ENCODE measurements around the gene ATP8B4. TPM values are rescaled to one million over a fixed set of nuclear protein-coding genes. Genes with fewer than 3 reads are reported as not detected.

The ATP8B4 gene
- total RNA-seq, 2 experiments from 2014 or later: 2.7 to 4.2 TPM

DNA sequence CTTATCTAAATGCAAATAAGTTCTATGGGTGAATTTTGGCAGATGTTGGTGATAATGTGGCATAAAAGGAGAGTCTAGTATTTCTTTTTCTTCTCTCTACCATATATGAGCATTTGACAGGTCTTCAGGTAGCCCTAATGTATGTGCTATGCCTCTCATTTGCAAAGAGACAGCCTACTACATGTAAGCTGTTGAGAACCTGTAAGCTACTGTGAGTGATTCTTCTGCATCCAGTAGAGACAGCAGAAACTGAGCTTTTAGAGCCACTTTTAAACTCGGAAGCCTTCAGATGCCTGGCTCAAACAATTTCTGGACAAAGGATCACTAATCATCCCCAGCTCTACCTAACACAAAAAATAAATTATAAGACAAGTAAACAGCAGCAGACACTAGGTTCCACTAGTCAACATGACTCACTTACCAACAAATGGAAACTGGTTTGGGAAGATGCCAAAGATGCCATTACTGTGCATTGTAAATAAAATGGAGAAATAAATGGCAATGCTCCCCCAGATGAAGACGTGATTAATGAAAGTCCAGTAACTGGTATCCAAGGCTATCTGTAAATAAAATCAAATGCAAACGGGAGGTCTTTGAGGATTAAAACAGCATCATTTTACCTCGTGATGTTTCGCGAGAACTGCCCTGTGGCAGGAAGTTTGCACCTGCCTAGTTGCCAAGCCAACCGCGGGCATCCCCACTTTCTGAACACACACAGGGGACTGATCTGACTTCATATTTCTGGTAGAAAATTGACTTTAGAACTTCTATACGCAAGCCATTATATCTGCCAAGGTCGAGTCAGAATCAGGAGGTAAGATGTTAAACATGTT, 252.9 kb downstream of the ATP8B4 start:
- Mint-ChIP-seq H3K4me3 (no peak overlapping the region), H3K9me3 (no peaks in the 10 kb centered on the region), H3K4me1 (ENCODE audit: low read depth) (no peaks in the 10 kb centered on the region), H3K36me3 (no peaks in the 10 kb centered on the region), H3K27ac (no peak overlapping the region), H3K27me3 (peaks cover 2% of the 10 kb centered on the region)
- CTCF ChIA-PET: no interaction called here
- POLR2A ChIA-PET: no interaction called here
- DNase-seq: no peak
- intact Hi-C loops (cut with micrococcal nuclease): no loop called here

GRCh38 chr15:49864251-49864650, 254.8 kb downstream of the ATP8B4 start:
- no peaks in the 10 kb centered on the region for H3K4me1 Mint-ChIP-seq (ENCODE audit: low read depth)
- no peak for DNase-seq
- intact Hi-C loops (cut with micrococcal nuclease): no loop called here
- H3K27ac Mint-ChIP-seq: no peak overlapping the region
- H3K4me3 Mint-ChIP-seq: no peak overlapping the region
- no peaks in the 10 kb centered on the region for H3K36me3 Mint-ChIP-seq
- no peaks in the 10 kb centered on the region for H3K9me3 Mint-ChIP-seq
- ChIA-PET POLR2A (no interaction called here), CTCF (interaction anchor here (1.0 kb wide), 1 partner anchor 11 kb away, joined by 3 read pairs; no protein-coding TSS in a partner anchor)
- peaks cover 2% of the 10 kb centered on the region for H3K27me3 Mint-ChIP-seq

GRCh38 chr15:49863431-49864224, 255.4 kb downstream of the ATP8B4 start:
- Mint-ChIP-seq H3K4me3 (no peak overlapping the region), H3K27me3 (peaks cover 2% of the 10 kb centered on the region), H3K27ac (no peak overlapping the region), H3K36me3 (no peaks in the 10 kb centered on the region), H3K4me1 (ENCODE audit: low read depth) (no peaks in the 10 kb centered on the region), H3K9me3 (no peaks in the 10 kb centered on the region)
- CTCF ChIA-PET: interaction anchor here (1.0 kb wide), 2 partner anchors 12 to 17 kb away, joined by 3 read pairs; no protein-coding TSS in a partner anchor
- intact Hi-C loops (cut with micrococcal nuclease): no loop called here
- POLR2A ChIA-PET: no interaction called here
- DNase-seq: no peak

GRCh38 chr15:49860101-49860500, 258.9 kb downstream of the ATP8B4 start:
- intact Hi-C loops (cut with micrococcal nuclease): no loop called here
- ChIA-PET CTCF (no interaction called here), POLR2A (no interaction called here)
- Mint-ChIP-seq H3K4me1 (ENCODE audit: low read depth) (no peaks in the 10 kb centered on the region), H3K27ac (no peak overlapping the region), H3K36me3 (no peaks in the 10 kb centered on the region), H3K27me3 (no peaks in the 10 kb centered on the region), H3K9me3 (no peaks in the 10 kb centered on the region), H3K4me3 (no peak overlapping the region)
- no peak for DNase-seq

GRCh38 chr15:49857496-49858475, 261.2 kb downstream of the ATP8B4 start:
- no peak overlapping the region for H3K4me3 Mint-ChIP-seq
- no peaks in the 10 kb centered on the region for H3K27me3 Mint-ChIP-seq
- ChIA-PET CTCF (no interaction called here), POLR2A (no interaction called here)
- H3K36me3 Mint-ChIP-seq: no peaks in the 10 kb centered on the region
- intact Hi-C loops (cut with micrococcal nuclease): no loop called here
- no peaks in the 10 kb centered on the region for H3K4me1 Mint-ChIP-seq (ENCODE audit: low read depth)
- DNase-seq: no peak
- no peak overlapping the region for H3K27ac Mint-ChIP-seq
- no peaks in the 10 kb centered on the region for H3K9me3 Mint-ChIP-seq

GRCh38 chr15:49855917-49856637, 263.0 kb downstream of the ATP8B4 start:
- Mint-ChIP-seq H3K36me3 (no peaks in the 10 kb centered on the region), H3K4me1 (ENCODE audit: low read depth) (no peaks in the 10 kb centered on the region), H3K4me3 (no peak overlapping the region), H3K9me3 (no peaks in the 10 kb centered on the region), H3K27me3 (no peaks in the 10 kb centered on the region), H3K27ac (no peak overlapping the region)
- CTCF ChIA-PET: no interaction called here
- POLR2A ChIA-PET: no interaction called here
- no peak for DNase-seq
- intact Hi-C loops (cut with micrococcal nuclease): no loop called here

DNA sequence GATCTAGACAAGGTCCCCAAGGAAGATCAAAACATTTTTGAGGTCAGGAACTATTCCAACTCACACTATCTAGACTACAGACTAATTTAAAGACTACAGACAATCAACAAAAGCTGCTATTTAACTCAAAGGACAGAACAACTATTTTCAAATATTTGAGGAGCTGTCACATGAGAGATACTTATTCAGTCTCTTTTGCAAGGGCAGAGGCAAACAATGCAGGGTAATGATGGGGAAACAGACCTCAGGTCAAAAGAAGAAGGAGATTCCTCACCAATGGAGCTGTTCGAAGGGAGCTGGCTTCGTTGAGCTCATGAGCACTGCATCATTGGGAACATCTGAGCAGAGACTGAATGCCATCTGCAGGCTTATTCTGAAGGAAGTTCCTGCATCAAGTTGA, 266.3 kb downstream of the ATP8B4 start:
- H3K27ac Mint-ChIP-seq: no peak overlapping the region
- POLR2A ChIA-PET: no interaction called here
- H3K9me3 Mint-ChIP-seq: peaks cover 7% of the 10 kb centered on the region
- no peak for DNase-seq
- no peaks in the 10 kb centered on the region for H3K36me3 Mint-ChIP-seq
- H3K4me3 Mint-ChIP-seq: no peak overlapping the region
- no peaks in the 10 kb centered on the region for H3K4me1 Mint-ChIP-seq (ENCODE audit: low read depth)
- CTCF ChIA-PET: no interaction called here
- intact Hi-C loops (cut with micrococcal nuclease): no loop called here
- no peaks in the 10 kb centered on the region for H3K27me3 Mint-ChIP-seq

DNA sequence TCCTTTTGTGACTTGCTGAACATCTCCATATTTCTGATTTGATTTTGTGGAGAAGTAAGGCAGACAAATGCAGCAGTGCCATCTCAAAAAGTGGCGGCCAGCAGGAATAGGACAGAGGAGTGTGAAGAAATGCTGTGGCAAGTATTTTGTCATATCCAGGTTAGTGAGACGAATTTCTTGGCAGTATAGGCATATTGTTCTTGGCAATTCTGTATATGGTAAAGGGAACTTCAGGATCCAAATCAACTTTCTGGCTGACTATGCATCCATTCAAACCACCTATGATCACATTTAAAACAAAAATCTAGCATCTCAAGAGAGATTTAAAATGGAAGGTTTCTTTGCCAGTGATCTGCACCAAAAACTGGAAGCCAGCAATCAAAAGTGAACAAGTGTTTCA, 270.2 kb downstream of the ATP8B4 start:
- Mint-ChIP-seq H3K4me3 (no peak overlapping the region), H3K27ac (no peak overlapping the region), H3K9me3 (peaks cover 7% of the 10 kb centered on the region), H3K4me1 (ENCODE audit: low read depth) (no peaks in the 10 kb centered on the region), H3K36me3 (no peaks in the 10 kb centered on the region), H3K27me3 (no peaks in the 10 kb centered on the region)
- CTCF ChIA-PET: no interaction called here
- POLR2A ChIA-PET: no interaction called here
- intact Hi-C loops (cut with micrococcal nuclease): no loop called here
- DNase-seq: no peak

DNA sequence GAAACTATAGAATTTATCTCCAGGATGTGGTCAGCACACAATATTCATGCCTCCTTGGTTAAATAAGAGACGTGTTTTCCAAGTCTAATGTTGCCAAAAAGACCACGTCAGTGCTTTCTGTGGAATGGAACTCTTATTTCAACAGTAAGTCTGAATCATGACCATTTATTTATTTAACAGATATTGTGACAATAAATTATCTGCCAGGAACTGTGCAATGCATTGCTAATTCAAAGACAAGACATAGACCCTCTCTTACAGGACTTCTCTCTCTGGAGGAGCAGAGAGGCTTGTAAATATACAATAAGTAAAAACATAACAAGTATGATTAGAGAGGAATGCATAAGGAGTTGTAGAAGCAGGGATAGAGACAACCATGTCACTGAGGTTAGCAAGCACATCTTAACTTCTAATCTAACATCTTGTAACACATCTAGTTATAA, 270.7 kb downstream of the ATP8B4 start:
- intact Hi-C loops (cut with micrococcal nuclease): no loop called here
- H3K27ac Mint-ChIP-seq: no peak overlapping the region
- ChIA-PET CTCF (interaction anchor here (0.5 kb wide), 1 partner anchor 613 kb away, joined by 4 read pairs; no protein-coding TSS in a partner anchor), POLR2A (no interaction called here)
- peaks cover 7% of the 10 kb centered on the region for H3K9me3 Mint-ChIP-seq
- no peak overlapping the region for H3K4me3 Mint-ChIP-seq
- no peaks in the 10 kb centered on the region for H3K27me3 Mint-ChIP-seq
- H3K36me3 Mint-ChIP-seq: no peaks in the 10 kb centered on the region
- no peaks in the 10 kb centered on the region for H3K4me1 Mint-ChIP-seq (ENCODE audit: low read depth)
- no peak for DNase-seq

DNA sequence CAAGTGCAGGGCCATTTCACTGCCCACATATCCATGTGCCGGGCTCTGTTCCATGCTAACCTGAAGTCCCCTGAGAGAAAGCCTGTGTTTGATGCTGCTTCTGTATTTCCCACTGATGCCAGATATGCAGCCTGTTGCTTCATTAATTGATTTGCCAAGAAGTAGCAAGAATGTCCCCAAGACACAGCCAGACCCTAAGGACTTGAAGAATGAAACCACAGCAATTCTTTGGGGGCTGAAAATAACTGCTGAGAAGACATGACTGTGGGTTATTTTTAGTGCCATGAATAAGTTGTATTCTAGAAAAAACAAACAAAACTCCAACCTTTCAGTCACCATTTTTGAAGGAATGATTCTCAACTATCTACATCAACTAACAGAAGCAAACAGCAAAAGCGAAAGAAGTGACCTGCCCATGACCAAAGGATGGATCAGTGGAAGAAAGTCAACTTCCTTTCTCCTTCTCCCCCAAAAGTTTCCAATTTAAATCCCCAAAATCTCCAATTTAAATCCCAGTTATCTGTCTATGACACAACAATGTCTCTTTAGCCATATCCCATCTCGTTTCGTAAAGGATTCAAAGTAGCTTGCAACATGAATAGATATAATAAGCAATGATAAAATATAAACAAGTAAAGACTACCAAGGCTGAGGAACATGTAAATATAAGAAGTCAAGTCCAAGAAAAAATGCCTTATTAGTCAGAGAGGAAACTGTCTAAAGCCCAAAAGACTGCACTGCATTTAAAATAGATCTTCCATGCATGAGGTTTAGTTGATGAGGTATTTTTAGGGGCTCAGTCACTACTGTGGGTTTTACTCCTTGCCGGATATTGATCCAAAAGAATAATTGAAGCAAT, 271.4 kb downstream of the ATP8B4 start:
- no peak for DNase-seq
- Mint-ChIP-seq H3K27me3 (no peaks in the 10 kb centered on the region), H3K4me1 (ENCODE audit: low read depth) (no peaks in the 10 kb centered on the region), H3K4me3 (no peak overlapping the region), H3K36me3 (no peaks in the 10 kb centered on the region), H3K9me3 (peaks cover 7% of the 10 kb centered on the region), H3K27ac (no peak overlapping the region)
- ChIA-PET CTCF (interaction anchor here (0.5 kb wide), 1 partner anchor 613 kb away, joined by 4 read pairs; no protein-coding TSS in a partner anchor), POLR2A (no interaction called here)
- intact Hi-C loops (cut with micrococcal nuclease): no loop called here

DNA sequence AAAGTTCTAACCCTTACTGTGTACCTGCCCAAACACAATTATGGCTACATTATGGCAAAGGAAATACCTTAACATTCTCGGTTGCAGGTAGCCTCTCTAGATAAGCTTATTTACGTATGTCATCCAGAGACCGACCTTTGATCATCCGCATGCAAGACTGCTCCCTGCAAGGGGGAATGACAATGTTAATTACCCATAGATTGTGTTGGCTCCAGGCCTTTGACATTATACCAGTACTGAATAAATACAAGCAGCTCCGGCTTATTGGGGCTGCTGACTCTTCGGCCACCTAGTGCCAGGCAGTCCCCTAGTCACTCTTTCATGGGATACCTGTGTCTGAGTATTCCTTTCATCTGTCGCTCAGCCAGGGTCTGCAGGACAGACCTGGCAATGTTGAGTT, 274.6 kb downstream of the ATP8B4 start:
- H3K36me3 Mint-ChIP-seq: no peaks in the 10 kb centered on the region
- DNase-seq: no peak
- ChIA-PET CTCF (no interaction called here), POLR2A (no interaction called here)
- no peaks in the 10 kb centered on the region for H3K4me1 Mint-ChIP-seq (ENCODE audit: low read depth)
- no peak overlapping the region for H3K27ac Mint-ChIP-seq
- intact Hi-C loops (cut with micrococcal nuclease): no loop called here
- peaks cover under 1% of the 10 kb centered on the region for H3K9me3 Mint-ChIP-seq
- no peak overlapping the region for H3K4me3 Mint-ChIP-seq
- H3K27me3 Mint-ChIP-seq: no peaks in the 10 kb centered on the region

Data from activated CD4-positive, alpha-beta memory T cell treated with anti-CD3 and anti-CD28 coated beads for 36 hours (primary cell).